ENCODE measurements around the gene NAB1. TPM values are rescaled to one million over a fixed set of nuclear protein-coding genes. Genes with fewer than 3 reads are reported as not detected.

Gene NAB1
- total RNA-seq, 1 experiment from 2014 or later, result 36.9 TPM

DNA sequence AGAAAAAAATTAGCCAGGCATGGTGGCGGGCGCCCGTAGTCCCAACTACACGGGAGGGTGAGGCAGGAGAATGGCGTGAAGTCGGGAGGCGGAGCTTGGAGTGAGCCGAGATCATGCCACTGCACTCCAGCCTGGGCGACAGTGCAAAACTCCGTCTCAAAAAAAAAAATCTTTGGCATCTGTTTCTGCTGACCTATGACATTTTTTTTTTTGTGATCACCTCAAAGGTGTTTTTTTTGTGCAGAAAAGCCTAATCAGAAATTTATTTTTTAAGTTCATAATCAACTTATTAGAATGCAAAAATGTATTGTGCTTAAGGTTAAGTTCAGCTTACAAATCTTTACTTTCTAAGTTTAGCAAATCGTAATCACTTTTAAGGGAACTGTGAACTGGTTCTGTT lies 45.6 kb downstream of the NAB1 start:
- no peak overlapping the region for H2BK5ac ChIP-seq (ENCODE audit: insufficient read length, low read length)
- no peak for DNase-seq
- peaks cover 30 to 37% of the 10 kb centered on the region in 2 experiments for H3K4me1 Mint-ChIP-seq
- H4K91ac ChIP-seq (ENCODE audit: insufficient read length, low read depth, low read length), result no peak overlapping the region
- H3K79me2 ChIP-seq (ENCODE audit: insufficient read depth, low read length), result no peaks in the 10 kb centered on the region
- H3K27me3 Mint-ChIP-seq (ENCODE audit: low read depth), result no peaks in the 10 kb centered on the region
- TF ChIP-seq, protein P1, sequence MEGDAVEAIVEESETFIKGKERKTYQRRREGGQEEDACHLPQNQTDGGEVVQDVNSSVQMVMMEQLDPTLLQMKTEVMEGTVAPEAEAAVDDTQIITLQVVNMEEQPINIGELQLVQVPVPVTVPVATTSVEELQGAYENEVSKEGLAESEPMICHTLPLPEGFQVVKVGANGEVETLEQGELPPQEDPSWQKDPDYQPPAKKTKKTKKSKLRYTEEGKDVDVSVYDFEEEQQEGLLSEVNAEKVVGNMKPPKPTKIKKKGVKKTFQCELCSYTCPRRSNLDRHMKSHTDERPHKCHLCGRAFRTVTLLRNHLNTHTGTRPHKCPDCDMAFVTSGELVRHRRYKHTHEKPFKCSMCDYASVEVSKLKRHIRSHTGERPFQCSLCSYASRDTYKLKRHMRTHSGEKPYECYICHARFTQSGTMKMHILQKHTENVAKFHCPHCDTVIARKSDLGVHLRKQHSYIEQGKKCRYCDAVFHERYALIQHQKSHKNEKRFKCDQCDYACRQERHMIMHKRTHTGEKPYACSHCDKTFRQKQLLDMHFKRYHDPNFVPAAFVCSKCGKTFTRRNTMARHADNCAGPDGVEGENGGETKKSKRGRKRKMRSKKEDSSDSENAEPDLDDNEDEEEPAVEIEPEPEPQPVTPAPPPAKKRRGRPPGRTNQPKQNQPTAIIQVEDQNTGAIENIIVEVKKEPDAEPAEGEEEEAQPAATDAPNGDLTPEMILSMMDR (conservative IDR thresholded peaks at IDR 0.05), result no peak
- peaks cover 8% of the 10 kb centered on the region for H3K4me1 ChIP-seq (ENCODE audit: insufficient read depth, low read length)
- H3K36me3 Mint-ChIP-seq (ENCODE audit: insufficient read depth in 1 of 3, low read depth in 3 of 3), result peaks cover 0 to 7% (median 2%) of the 10 kb centered on the region in 3 experiments; a peak in 3 of 7 replicates
- H3K27ac ChIP-seq (ENCODE audit: insufficient read length, low read depth, low read length), result no peak overlapping the region
- H3K9me3 ChIP-seq (ENCODE audit: control insufficient read depth, low read depth, low read length), result no peaks in the 10 kb centered on the region
- no peak overlapping the region for H2BK120ac ChIP-seq (ENCODE audit: low read depth, low read length, poor library complexity, severe bottlenecking)
- H4K20me1 ChIP-seq (ENCODE audit: control insufficient read depth, insufficient read depth, insufficient read length), result no peaks in the 10 kb centered on the region
- no peak overlapping the region for H3K27ac Mint-ChIP-seq
- no peak overlapping the region for H3K4me3 Mint-ChIP-seq
- H3K4me2 ChIP-seq (ENCODE audit: insufficient read depth, insufficient read length, low read length), result no peak overlapping the region
- WGBS (ENCODE audit: extremely low coverage, insufficient read length, low lambda C conversion rate), result no CpG with 5 or more reads among the region's 11 CpGs
- H3K9ac ChIP-seq (ENCODE audit: extremely low read depth, insufficient read length, low read length), result no peak overlapping the region
- no peak overlapping the region for H3K4ac ChIP-seq (ENCODE audit: low read depth, low read length)
- no peak overlapping the region for H2BK15ac ChIP-seq (ENCODE audit: low read depth, low read length)
- H3K23ac ChIP-seq (ENCODE audit: insufficient read length, low read depth, low read length), result no peak overlapping the region
- no peaks in the 10 kb centered on the region for H3K9me3 Mint-ChIP-seq
- H2AFZ ChIP-seq (ENCODE audit: low read length), result no peak overlapping the region
- no peak overlapping the region for H2BK20ac ChIP-seq (ENCODE audit: low read depth, low read length, poor library complexity, severe bottlenecking)
- no peak overlapping the region for H4K8ac ChIP-seq (replicated peaks; ENCODE audit: insufficient read length, low read depth, low read length)
- no peak overlapping the region for H2BK12ac ChIP-seq (ENCODE audit: insufficient read length, low read depth, low read length)
- no peak overlapping the region for H2AK5ac ChIP-seq (ENCODE audit: insufficient read length, low read length)
- H3K79me1 ChIP-seq (ENCODE audit: insufficient read depth, low read depth, low read length, poor library complexity, severe bottlenecking), result no peaks in the 10 kb centered on the region
- H3K18ac ChIP-seq (ENCODE audit: insufficient read length, low read depth, low read length), result no peak overlapping the region
- H3K56ac ChIP-seq (ENCODE audit: insufficient read length, low read depth, low read length), result no peak overlapping the region
- no peaks in the 10 kb centered on the region for H3K27me3 ChIP-seq (ENCODE audit: insufficient read depth, low read length)
- no peaks in the 10 kb centered on the region for H3K23me2 ChIP-seq (ENCODE audit: insufficient read length, low read depth, low read length, poor library complexity, severe bottlenecking)
- H4K5ac ChIP-seq (ENCODE audit: insufficient read length, low read depth, low read length), result no peak overlapping the region
- no peak overlapping the region for H3T11ph ChIP-seq (ENCODE audit: low read length)
- H3K14ac ChIP-seq (ENCODE audit: insufficient read depth, low read length), result no peak overlapping the region
